ENCODE measurements around the gene TBC1D21.

- TF ChIP-seq CTCF (IDR thresholded peaks at IDR 0.05) (no peak), EZH2 (IDR thresholded peaks at IDR 0.05) (no peak), EZH2phosphoT487 (IDR thresholded peaks at IDR 0.05) (no peak)
These were observed 10.8 kb downstream of the TBC1D21 start for GRCh38 chr15:73884159-73884558.

All from neural progenitor cell (in vitro differentiated cells).